H1 (cell line): ENCODE data around the gene DOP1A. TPM values are rescaled to one million over a fixed set of nuclear protein-coding genes. Genes with fewer than 3 reads are reported as not detected.

Experiments
- CTCF ChIA-PET: fragments of 300-600 bp; sonication (Branson Sonifier 250); formaldehyde crosslinking; loops from one replicate; lab custom pipeline; 2021; ENCODE audit not compliant: partially characterized antibody; lab: Charles Lee
- POLR2A ChIA-PET: fragments of 300-600 bp; sonication (Branson Sonifier 250); formaldehyde crosslinking; loops from one replicate; lab custom pipeline; 2021; ENCODE audit warnings: inconsistent platforms; ENCODE audit not compliant: partially characterized antibody; lab: Charles Lee
- DNase-seq, 2 experiments: peaks; one replicate each; pipeline versions ENCODE4 v3.0.0 to v3.0.0-alpha.2; 2010 to 2022; ENCODE audit warnings: low spot score in 2 of 2, low read depth in 1 of 2, mixed read lengths in 1 of 2
- FAIRE-seq: peaks from 2 replicates; lab custom pipeline; 2011; peaks lifted over from hg19 to GRCh38; lab: Jason Lieb, UNC
- H2AFZ ChIP-seq: 2 replicates; pipeline ENCODE4 v1.8.1; 2012; ENCODE audit warnings: low read length, inconsistent platforms
- H2AK5ac ChIP-seq: 2 replicates; pipeline ENCODE4 v1.6.1; 2013; ENCODE audit warnings: low read depth, low read length
- H2BK120ac ChIP-seq: replicated peaks from 2 replicates; pipeline ENCODE3; 2013; ENCODE audit warnings: low read depth, low read length, inconsistent platforms
- H2BK12ac ChIP-seq: 2 replicates; pipeline ENCODE4 v1.6.1; 2013; ENCODE audit warnings: low read depth, low read length
- H2BK15ac ChIP-seq: 2 replicates; pipeline ENCODE4 v1.6.1; 2013; ENCODE audit warnings: low read length
- H2BK20ac ChIP-seq: 2 replicates; pipeline ENCODE4 v1.6.1; 2013; ENCODE audit warnings: low read length
- H2BK5ac ChIP-seq: 2 replicates; pipeline ENCODE4 v1.6.1; 2013; ENCODE audit warnings: low read depth, low read length
- H3K14ac ChIP-seq: 2 replicates; pipeline ENCODE4 v1.6.1; 2013; ENCODE audit warnings: inconsistent platforms; ENCODE audit not compliant: insufficient read length
- H3K18ac ChIP-seq: 2 replicates; pipeline ENCODE4 v1.6.1; 2013; ENCODE audit warnings: low read length; ENCODE audit errors: extremely low read depth
- H3K23ac ChIP-seq: 2 replicates; pipeline ENCODE4 v1.6.1; 2013; ENCODE audit warnings: inconsistent platforms; ENCODE audit not compliant: insufficient read length
- H3K23me2 ChIP-seq: 2 replicates; pipeline ENCODE4 v1.6.1; 2013; ENCODE audit warnings: low read depth, low read length
- H3K27ac ChIP-seq: 2 replicates; pipeline ENCODE4 v1.6.1; 2011; ENCODE audit warnings: low read depth, low read length, inconsistent platforms
- H3K27me3 ChIP-seq, 4 experiments: replicated peaks in 1 of 4; 1 replicate in 1 of 4; 2 replicates in 3 of 4; pipeline versions ENCODE4 v1.6.1 to v1.8.1; 2011 to 2013; ENCODE audit warnings: low read length in 3 of 4, mild to moderate bottlenecking in 3 of 4, inconsistent platforms in 2 of 4, mixed read lengths in 2 of 4, moderate library complexity in 1 of 4; ENCODE audit not compliant: control insufficient read depth in 3 of 4, insufficient read depth in 3 of 4; ENCODE audit errors: extremely low read depth in 1 of 4
- H3K36me3 ChIP-seq, 4 experiments: 2 replicates each; pipeline versions ENCODE4 v1.6.1 to v1.8.1; 2011 to 2013; ENCODE audit warnings: mild to moderate bottlenecking in 4 of 4, low read length in 3 of 4, moderate library complexity in 2 of 4, control low read depth in 1 of 4, inconsistent platforms in 1 of 4; ENCODE audit not compliant: insufficient read depth in 4 of 4, control insufficient read depth in 2 of 4
- H3K4ac ChIP-seq: replicated peaks from 2 replicates; pipeline ENCODE3; 2013; ENCODE audit warnings: low read length, low read depth, mixed read lengths, inconsistent platforms; ENCODE audit not compliant: insufficient read length
- H3K4me1 ChIP-seq, 4 experiments: replicated peaks in 1 of 4; 1 replicate in 1 of 4; 2 replicates in 3 of 4; pipeline versions ENCODE4 v1.6.1 to v1.8.1; 2011 to 2013; ENCODE audit warnings: low read length in 3 of 4, inconsistent platforms in 2 of 4, mixed read lengths in 1 of 4; ENCODE audit not compliant: insufficient read depth in 4 of 4, control insufficient read depth in 3 of 4
- H3K4me2 ChIP-seq, 2 experiments: 2 replicates each; pipeline versions ENCODE4 v1.6.1 to v1.8.1; 2011 to 2013; ENCODE audit warnings: low read depth in 2 of 2, low read length in 2 of 2, control low read depth in 1 of 2, inconsistent platforms in 1 of 2, mild to moderate bottlenecking in 1 of 2; ENCODE audit not compliant: insufficient read depth in 1 of 2
- H3K4me3 ChIP-seq, 4 experiments: fragments of 200-600, 300-600 bp in 1 of 4; sonication (generic), shearing (Covaris generic), sonication (Bioruptor Twin) in 1 of 4; 2 replicates each; pipeline versions ENCODE4 v1.5.1 to v1.8.1; 2011 to 2016; ENCODE audit warnings: low read length in 4 of 4, low read depth in 3 of 4, control low read depth in 2 of 4, inconsistent platforms in 2 of 4, mild to moderate bottlenecking in 2 of 4, mixed read lengths in 1 of 4, moderate library complexity in 1 of 4; ENCODE audit not compliant: insufficient read depth in 2 of 4; ENCODE audit errors: extremely low read depth in 1 of 4
- H3K56ac ChIP-seq: replicated peaks from 2 replicates; pipeline ENCODE3; 2013; ENCODE audit warnings: low read depth, mild to moderate bottlenecking, mixed read lengths, low read length, inconsistent platforms; ENCODE audit not compliant: insufficient read length
- H3K79me1 ChIP-seq: 2 replicates; pipeline ENCODE4 v1.6.1; 2013; ENCODE audit warnings: low read depth, low read length, control low read depth
- H3K79me2 ChIP-seq, 2 experiments: 2 replicates each; pipeline versions ENCODE4 v1.6.1 to v1.8.1; 2012 to 2013; ENCODE audit warnings: low read length in 2 of 2, mild to moderate bottlenecking in 2 of 2, inconsistent platforms in 1 of 2; ENCODE audit not compliant: insufficient read depth in 2 of 2, control insufficient read depth in 1 of 2
- H3K9ac ChIP-seq, 4 experiments: replicated peaks in 1 of 4; 1 replicate in 1 of 4; 2 replicates in 3 of 4; pipeline versions ENCODE4 v1.6.1 to v1.8.1; 2011 to 2013; ENCODE audit warnings: low read depth in 3 of 4, low read length in 3 of 4, control low read depth in 2 of 4, mild to moderate bottlenecking in 2 of 4, moderate library complexity in 2 of 4, inconsistent platforms in 1 of 4; ENCODE audit errors: extremely low read depth in 1 of 4
- H3K9me3 ChIP-seq, 2 experiments: 2 replicates each; pipeline versions ENCODE4 v1.6.1 to v1.8.1; 2012 to 2013; ENCODE audit warnings: mild to moderate bottlenecking in 2 of 2, moderate library complexity in 2 of 2, control low read depth in 1 of 2, inconsistent platforms in 1 of 2, low read depth in 1 of 2, low read length in 1 of 2, mixed read lengths in 1 of 2; ENCODE audit not compliant: insufficient read depth in 2 of 2
- H4K20me1 ChIP-seq, 2 experiments: replicated peaks in 1 of 2; 2 replicates each; pipeline versions ENCODE3 to v1.8.1; 2011 to 2013; ENCODE audit warnings: inconsistent platforms in 2 of 2, low read length in 2 of 2, mild to moderate bottlenecking in 1 of 2; ENCODE audit not compliant: insufficient read depth in 2 of 2, control insufficient read depth in 1 of 2
- H4K5ac ChIP-seq: 2 replicates; pipeline ENCODE4 v1.6.1; 2013; ENCODE audit warnings: low read length, low read depth, mixed read lengths, inconsistent platforms; ENCODE audit not compliant: insufficient read length
- H4K8ac ChIP-seq: 2 replicates; pipeline ENCODE4 v1.8.0; 2013; ENCODE audit warnings: mild to moderate bottlenecking, moderate library complexity, low read length, inconsistent platforms; ENCODE audit not compliant: insufficient read depth; ENCODE audit errors: extremely low read depth
- H4K91ac ChIP-seq: replicated peaks from 2 replicates; pipeline ENCODE3; 2013; ENCODE audit warnings: low read length, mixed read lengths, inconsistent platforms; ENCODE audit not compliant: insufficient read length
- BACH1 ChIP-seq: IDR thresholded peaks from 2 replicates; pipeline ENCODE4 v1.6.1; 2012; ENCODE audit warnings: low read length, improper control_type of control experiment
- BRCA1 ChIP-seq: IDR thresholded peaks from 2 replicates; pipeline ENCODE4 v1.6.1; 2012; ENCODE audit warnings: low read depth, low read length, improper control_type of control experiment
- KDM1A ChIP-seq: fragments of 200-600, 300-600 bp; sonication (generic); IDR thresholded peaks from 2 replicates; pipeline ENCODE4 v1.7.1; 2016; ENCODE audit warnings: mild to moderate bottlenecking, low read length, borderline replicate concordance
- RFX5 ChIP-seq: IDR thresholded peaks from 2 replicates; pipeline ENCODE4 v1.6.1; 2011; ENCODE audit warnings: low read depth, low read length, improper control_type of control experiment, borderline replicate concordance
- RNF2 ChIP-seq: fragments of 200-900, 300-1000 bp; sonication (generic); IDR thresholded peaks from 2 replicates; pipeline ENCODE4 v1.7.1; 2016; ENCODE audit warnings: borderline replicate concordance, low read depth, mild to moderate bottlenecking, antibody characterized with exemption, low read length; ENCODE audit not compliant: poor library complexity, severe bottlenecking; ENCODE audit errors: missing control alignments
- SAP30 ChIP-seq: fragments of 300-600 bp; sonication (generic); IDR thresholded peaks from 2 replicates; pipeline ENCODE4 v1.7.1; 2012; ENCODE audit warnings: low read length, moderate library complexity, mild to moderate bottlenecking, inconsistent platforms; ENCODE audit not compliant: insufficient read depth, insufficient replicate concordance
- SIN3A ChIP-seq, 2 experiments: IDR thresholded peaks in 1 of 2; conservative IDR thresholded peaks in 1 of 2; 2 replicates each; pipeline ENCODE4 v1.6.1; 2011 to 2012; ENCODE audit warnings: low read length in 2 of 2, improper control_type of control experiment in 1 of 2, low read depth in 1 of 2, mild to moderate bottlenecking in 1 of 2
- SIX5 ChIP-seq: IDR thresholded peaks from 2 replicates; pipeline ENCODE4 v1.6.1; 2011; ENCODE audit warnings: mild to moderate bottlenecking, low read depth, low read length
- polyA plus RNA-seq, 7 experiments: library from polyadenylated mRNA; depleted of rRNA in 3 of 7; stranded (reverse) in 5 of 7; unstranded in 2 of 7; fragments of >200 nt in 5 of 7; fragments of 200-250 nt in 2 of 7; gene quantifications; 1 replicate in 5 of 7; 2 replicates in 1 of 7; 4 replicates in 1 of 7; pipeline versions ENCODE4 v1.2.1 to v1.2.3, GENCODE V29; 2011 to 2013; ENCODE audit warnings: missing spikeins in 2 of 7, mixed read lengths in 2 of 7
- total RNA-seq: library from RNA; stranded (reverse); fragmentation: NEBNext Ultra II Directional; extraction: Animal tissue kit (Norgen Biotek cat#: 25700); gene quantifications from 2 replicates; pipeline ENCODE4 v1.2.1, GENCODE V29; 2021

Gene DOP1A
- total and polyA plus RNA-seq, 2 of the 8 experiments (the other 6 are each of a cell fraction or from before 2014, with no cell fraction given), result 7.5 to 14.7 TPM

DNA sequence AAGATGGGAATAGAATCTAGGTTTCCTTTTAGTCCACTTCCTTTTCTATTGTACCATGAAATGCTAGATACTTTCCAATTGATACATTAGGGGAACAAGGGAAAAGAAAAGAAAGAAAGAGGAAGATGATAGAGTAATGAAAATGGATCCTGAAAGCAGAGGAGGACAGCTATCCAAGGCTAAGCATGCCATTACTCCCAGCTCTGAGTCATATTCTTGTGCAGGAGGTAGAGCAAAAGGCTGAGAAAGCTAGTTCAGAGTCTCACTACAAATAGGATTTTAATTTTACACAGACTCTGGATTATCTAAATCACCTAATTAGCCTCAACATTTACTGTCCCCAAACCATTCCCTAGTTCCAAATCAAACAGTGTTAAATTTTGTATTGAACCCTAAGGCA is 149.3 kb downstream of the DOP1A start:
- no peak overlapping the region for H3K14ac ChIP-seq
- no peaks in the 10 kb centered on the region for H3K9me3 ChIP-seq
- no peaks in the 10 kb centered on the region for H3K36me3 ChIP-seq
- H3K4me3 ChIP-seq, result no peak overlapping the region
- no peaks in the 10 kb centered on the region for H3K79me1 ChIP-seq
- H2BK20ac ChIP-seq, result no peak overlapping the region
- no peaks in the 10 kb centered on the region for H3K23me2 ChIP-seq
- POLR2A ChIA-PET, result interaction anchor here (1.7 kb wide), 1 partner anchor 23 kb away, joined by 4 read pairs; the partner anchor contains the start of genes PGM3 and RWDD2A
- H2BK5ac ChIP-seq, result no peak overlapping the region
- no peak overlapping the region for H2BK15ac ChIP-seq
- no peak overlapping the region for H3K18ac ChIP-seq
- no peak overlapping the region for H2BK120ac ChIP-seq
- H2AK5ac ChIP-seq, result no peak overlapping the region
- no peak overlapping the region for H3K56ac ChIP-seq
- no peak overlapping the region for H2BK12ac ChIP-seq
- H3K23ac ChIP-seq, result no peak overlapping the region
- H3K27me3 ChIP-seq, result no peaks in the 10 kb centered on the region
- TF ChIP-seq RFX5 (no peak), SIN3A (conservative IDR thresholded peaks at IDR 0.05 in 1 of 2, IDR thresholded peaks at IDR 0.05 in 1 of 2; ENCODE audit: low read depth in 1 of 2, low read length in 2 of 2) (no peak), KDM1A (no peak), RNF2 (no peak), SIX5 (no peak), BACH1 (no peak), SAP30 (no peak), BRCA1 (no peak)
- TF ChIP-seq, all 59 proteins: peak for 0
- H3K4me2 ChIP-seq, result no peak overlapping the region
- H3K27ac ChIP-seq, result no peak overlapping the region
- H4K91ac ChIP-seq, result no peak overlapping the region
- no peaks in the 10 kb centered on the region for H3K4me1 ChIP-seq
- H3K79me2 ChIP-seq, result no peaks in the 10 kb centered on the region
- no peak overlapping the region for H4K5ac ChIP-seq
- H3K4ac ChIP-seq, result no peak overlapping the region
- no peak overlapping the region for H4K8ac ChIP-seq
- FAIRE-seq (no peak), DNase-seq (no peak)
- CTCF ChIA-PET, result interaction anchor here (0.6 to 11.7 kb wide), 8 partner anchors 20 to 398 kb away, joined by 3 to 310 read pairs (median 3); partner anchors contain the start of genes DOP1A, PGM3, PRSS35 and RWDD2A
- H3K9ac ChIP-seq, result no peak overlapping the region
- no peaks in the 10 kb centered on the region for H4K20me1 ChIP-seq
- H2AFZ ChIP-seq, result no peak overlapping the region
